Glutamatergic neuron (in vitro differentiated cells): ENCODE results near the gene GALR1. TPM values are rescaled to one million over a fixed set of nuclear protein-coding genes. Genes with fewer than 3 reads are reported as not detected.

Experiments
- DNase-seq: peaks from one replicate; pipeline ENCODE4 v3.0.0; 2022
- H3K27ac Mint-ChIP-seq: one replicate; pipeline ENCODE4 v1.8.0; 2020; ENCODE audit warnings: mild to moderate bottlenecking, mixed read lengths, inconsistent platforms; ENCODE audit not compliant: unreplicated experiment
- H3K27me3 Mint-ChIP-seq: one replicate; pipeline ENCODE4 v1.8.0; 2020; ENCODE audit warnings: mild to moderate bottlenecking, moderate library complexity, mixed read lengths, inconsistent platforms; ENCODE audit not compliant: unreplicated experiment
- H3K36me3 Mint-ChIP-seq: one replicate; pipeline ENCODE4 v1.8.0; 2020; ENCODE audit warnings: mild to moderate bottlenecking, mixed read lengths, inconsistent platforms; ENCODE audit not compliant: unreplicated experiment
- H3K4me1 Mint-ChIP-seq: one replicate; pipeline ENCODE4 v1.8.0; 2020; ENCODE audit warnings: mild to moderate bottlenecking, low read depth, mixed read lengths, inconsistent platforms; ENCODE audit not compliant: unreplicated experiment
- H3K4me3 Mint-ChIP-seq: one replicate; pipeline ENCODE4 v1.8.0; 2020; ENCODE audit warnings: mild to moderate bottlenecking, mixed read lengths, inconsistent platforms; ENCODE audit not compliant: unreplicated experiment
- H3K9me3 Mint-ChIP-seq: one replicate; pipeline ENCODE4 v1.8.0; 2020; ENCODE audit warnings: mild to moderate bottlenecking, moderate library complexity, mixed read lengths, inconsistent platforms; ENCODE audit not compliant: unreplicated experiment
- total RNA-seq: library from RNA; stranded (reverse); fragmentation: NEBNext Ultra II Directional; extraction: Animal tissue kit (Norgen Biotek cat#: 25700); gene quantifications from one replicate; pipeline ENCODE4 v1.2.1, GENCODE V29; 2021; ENCODE audit not compliant: unreplicated experiment
- TF ChIP-seq, protein P1 (sequence below): fragments of 200-600 bp; sonication (generic); IDR thresholded peaks from one replicate; pipeline ENCODE4 v1.5.0; 2021; ENCODE audit not compliant: partially characterized antibody, unreplicated experiment

GALR1 gene
- total RNA-seq, 1 donor from 2014 or later, result 0.49 TPM

DNA sequence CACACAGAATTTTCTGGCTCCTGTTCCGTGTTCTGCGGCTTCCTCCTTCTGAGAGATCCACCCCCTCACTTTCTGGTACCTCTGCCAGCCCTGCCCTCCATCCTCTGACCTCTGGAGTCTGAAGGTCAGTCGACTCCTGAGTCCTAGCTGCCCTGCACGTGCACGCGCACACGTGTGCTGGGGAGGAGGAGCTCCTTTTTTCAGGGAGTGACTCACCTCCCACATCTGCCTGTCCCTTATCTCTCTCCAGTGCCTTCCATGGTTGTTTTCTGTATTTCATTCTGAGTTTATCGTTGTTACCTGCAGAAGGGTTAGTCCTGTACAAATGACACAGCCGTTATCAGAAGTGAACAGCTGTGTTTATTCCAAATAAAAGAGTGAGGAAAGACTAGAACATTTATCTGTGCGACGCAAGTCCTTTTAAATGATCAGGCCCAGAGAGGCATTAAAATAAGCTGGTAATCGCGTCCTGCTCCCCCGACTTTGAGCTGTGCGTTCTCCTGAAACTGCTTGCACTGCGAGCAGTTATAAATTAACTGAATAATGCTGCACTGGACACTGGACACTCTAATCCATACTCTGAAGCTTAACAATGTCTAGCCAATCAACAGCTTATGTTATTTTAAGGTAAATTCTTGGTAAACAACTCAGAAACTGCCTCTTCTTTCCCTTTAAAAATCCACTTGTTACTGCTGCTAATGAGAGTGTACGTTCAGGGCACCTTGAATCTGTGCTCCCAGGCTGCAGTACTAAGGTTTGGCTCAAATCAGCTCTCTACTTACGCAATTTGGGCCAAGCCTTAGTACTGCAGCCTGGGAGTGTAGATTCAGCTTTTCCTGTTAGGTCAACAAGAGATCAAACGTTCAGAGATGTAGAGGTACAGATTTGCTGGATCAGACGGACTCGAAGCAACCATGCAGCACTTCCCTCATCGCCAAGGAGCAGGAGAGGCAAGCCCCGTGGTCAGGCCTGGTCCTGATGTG is 72.5 kb downstream of the GALR1 start:
- H3K27me3 Mint-ChIP-seq, result peaks cover 2% of the 10 kb centered on the region
- no peaks in the 10 kb centered on the region for H3K9me3 Mint-ChIP-seq
- DNase-seq, result no peak
- TF ChIP-seq, protein P1, sequence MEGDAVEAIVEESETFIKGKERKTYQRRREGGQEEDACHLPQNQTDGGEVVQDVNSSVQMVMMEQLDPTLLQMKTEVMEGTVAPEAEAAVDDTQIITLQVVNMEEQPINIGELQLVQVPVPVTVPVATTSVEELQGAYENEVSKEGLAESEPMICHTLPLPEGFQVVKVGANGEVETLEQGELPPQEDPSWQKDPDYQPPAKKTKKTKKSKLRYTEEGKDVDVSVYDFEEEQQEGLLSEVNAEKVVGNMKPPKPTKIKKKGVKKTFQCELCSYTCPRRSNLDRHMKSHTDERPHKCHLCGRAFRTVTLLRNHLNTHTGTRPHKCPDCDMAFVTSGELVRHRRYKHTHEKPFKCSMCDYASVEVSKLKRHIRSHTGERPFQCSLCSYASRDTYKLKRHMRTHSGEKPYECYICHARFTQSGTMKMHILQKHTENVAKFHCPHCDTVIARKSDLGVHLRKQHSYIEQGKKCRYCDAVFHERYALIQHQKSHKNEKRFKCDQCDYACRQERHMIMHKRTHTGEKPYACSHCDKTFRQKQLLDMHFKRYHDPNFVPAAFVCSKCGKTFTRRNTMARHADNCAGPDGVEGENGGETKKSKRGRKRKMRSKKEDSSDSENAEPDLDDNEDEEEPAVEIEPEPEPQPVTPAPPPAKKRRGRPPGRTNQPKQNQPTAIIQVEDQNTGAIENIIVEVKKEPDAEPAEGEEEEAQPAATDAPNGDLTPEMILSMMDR, result no peak
- H3K36me3 Mint-ChIP-seq, result peaks cover 4% of the 10 kb centered on the region
- H3K27ac Mint-ChIP-seq, result no peak overlapping the region
- H3K4me3 Mint-ChIP-seq, result no peak overlapping the region
- H3K4me1 Mint-ChIP-seq, result peaks cover 16% of the 10 kb centered on the region

DNA sequence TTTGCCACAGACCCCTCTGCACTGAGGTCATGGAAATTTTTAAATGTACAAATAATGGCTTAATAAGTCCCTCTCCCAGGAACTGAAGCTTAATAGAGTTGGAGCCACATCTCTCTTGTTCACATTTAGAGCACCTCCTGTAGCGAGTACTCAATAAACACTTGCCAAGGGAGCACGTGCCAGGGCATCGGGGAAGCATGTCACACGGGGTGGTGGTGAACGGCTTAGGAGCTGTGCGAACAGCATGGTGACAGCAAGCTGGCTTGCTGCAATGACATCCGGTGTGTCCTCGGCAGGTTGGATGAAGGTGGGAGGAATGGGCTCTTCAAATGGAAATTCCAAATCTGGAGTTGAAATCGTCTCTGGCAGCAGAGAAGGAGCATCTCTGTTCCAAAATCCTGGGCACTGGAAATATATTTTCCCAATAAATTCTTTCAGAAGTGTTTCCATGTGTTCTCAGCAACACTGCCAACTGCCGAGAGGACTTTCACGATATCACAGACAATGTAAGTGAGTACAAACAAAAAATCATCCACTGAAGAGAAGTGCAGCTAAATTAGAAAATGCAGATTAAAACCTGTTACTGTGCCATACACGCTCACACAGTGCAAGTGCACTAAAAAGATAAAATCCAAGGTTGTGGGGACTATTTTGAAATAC is 74.1 kb downstream of the GALR1 start:
- no peak for DNase-seq
- Mint-ChIP-seq H3K36me3 (peaks cover 10% of the 10 kb centered on the region), H3K4me3 (no peak overlapping the region), H3K27ac (no peak overlapping the region), H3K9me3 (peaks cover 4% of the 10 kb centered on the region), H3K27me3 (peaks cover 2% of the 10 kb centered on the region), H3K4me1 (peaks cover 16% of the 10 kb centered on the region)
- TF ChIP-seq, protein P1, result no peak

Other genes starting within 250 kb of the GALR1 start
- 82.6 TPM for gene MBP, start 117.1 kb upstream of the GALR1 start, total RNA-seq